Tibial nerve (tissue), 4 donors: ENCODE data around the gene RFK. TPM values are rescaled to one million over a fixed set of nuclear protein-coding genes. Genes with fewer than 3 reads are reported as not detected.
"Not testable (repeated sequence)": the region's sequence is repeated elsewhere in the genome, so short reads cannot be mapped to it uniquely, and the experiment has no call there.

Source experiments
- DNase-seq, 2 donors: peaks; one replicate each; pipeline ENCODE4 v3.0.0-alpha.2; 2019; ENCODE audit warnings: low spot score in 2 of 2
- H3K27ac ChIP-seq, 4 donors: fragments of 200-600 bp; sonication (generic) in 3 of 4; one replicate each; pipeline ENCODE4 v1.5.1; 2017 to 2019; ENCODE audit warnings: mild to moderate bottlenecking in 1 of 4
- H3K27me3 ChIP-seq, 2 donors: fragments of 200-600 bp; sonication (generic) in 1 of 2; one replicate each; pipeline versions ENCODE4 v1.5.1 to v1.6.0; 2017 to 2019
- H3K36me3 ChIP-seq, 3 donors: fragments of 200-600 bp; sonication (generic); one replicate each; pipeline ENCODE4 v1.5.1; 2018 to 2019
- H3K4me1 ChIP-seq, 4 donors: fragments of 200-600 bp; sonication (generic) in 3 of 4; one replicate each; pipeline ENCODE4 v1.5.1; 2017 to 2019
- H3K4me3 ChIP-seq, 4 donors: fragments of 200-600 bp; sonication (generic) in 3 of 4; one replicate each; pipeline ENCODE4 v1.5.1; 2017 to 2019; ENCODE audit warnings: mild to moderate bottlenecking in 1 of 4, moderate library complexity in 1 of 4
- H3K9me3 ChIP-seq, 4 donors: fragments of 200-600 bp; sonication (generic) in 3 of 4; one replicate each; pipeline ENCODE4 v1.5.1; 2017 to 2019
- EP300 ChIP-seq, 2 donors: sonication (generic); formaldehyde crosslinking; IDR thresholded peaks; one replicate each; pipeline ENCODE4 v1.6.1; 2017; ENCODE audit warnings: antibody characterized with exemption in 2 of 2, mild to moderate bottlenecking in 1 of 2
- POLR2A ChIP-seq, 2 donors: fragments of 450-650 bp; IDR thresholded peaks; one replicate each; pipeline ENCODE4 v1.6.1; 2017; ENCODE audit warnings: antibody characterized with exemption in 2 of 2, mild to moderate bottlenecking in 2 of 2, moderate library complexity in 2 of 2
- WGBS, 2 donors: methylation state at CpG; one replicate each; pipeline ENCODE4 v1.1.5; 2018; 5-methylcytosine and 5-hydroxymethylcytosine counted together
- total RNA-seq, 4 donors: library from RNA; depleted of rRNA; stranded (reverse); fragments of >200 nt; gene quantifications; one replicate each; pipeline ENCODE4 v1.1.0, GENCODE V29; 2016
- TF ChIP-seq, protein P1 (sequence below), 5 experiments: fragments of 200-600 bp in 3 of 5; fragments of 450-650 bp in 2 of 5; sonication (generic) in 3 of 5; IDR thresholded peaks; one replicate each; pipeline ENCODE4 v1.5.1; 2016 to 2019; ENCODE audit warnings: antibody characterized with exemption in 5 of 5, mild to moderate bottlenecking in 3 of 5, moderate library complexity in 2 of 5

The RFK gene
- 10 to 100 TPM in 2 of 4 donors, 1 to 10 TPM in 2; 8.8 to 11.4 (median 9.9) TPM for total RNA-seq

- Histone ChIP-seq H3K36me3 (peaks cover 0 to 6% (median 0%) of the 10 kb centered on the region in 3 donors), H3K9me3 (no peaks in the 10 kb centered on the region), H3K4me1 (peaks cover 0 to 13% (median 4%) of the 10 kb centered on the region in 4 donors), H3K27me3 (no peaks in the 10 kb centered on the region), H3K4me3 (peak within 1 kb of the TSS; percentile 66 to 92 (median 84)), H3K27ac (peak within 1 kb of the TSS; percentile 89 to 95 (median 92))
- 0 to 1% methylated on average over 26 to 60 of the region's 81 CpGs for WGBS, 2 donors
- peak; percentile 80 to 89 for DNase-seq
- TF ChIP-seq, protein P1, sequence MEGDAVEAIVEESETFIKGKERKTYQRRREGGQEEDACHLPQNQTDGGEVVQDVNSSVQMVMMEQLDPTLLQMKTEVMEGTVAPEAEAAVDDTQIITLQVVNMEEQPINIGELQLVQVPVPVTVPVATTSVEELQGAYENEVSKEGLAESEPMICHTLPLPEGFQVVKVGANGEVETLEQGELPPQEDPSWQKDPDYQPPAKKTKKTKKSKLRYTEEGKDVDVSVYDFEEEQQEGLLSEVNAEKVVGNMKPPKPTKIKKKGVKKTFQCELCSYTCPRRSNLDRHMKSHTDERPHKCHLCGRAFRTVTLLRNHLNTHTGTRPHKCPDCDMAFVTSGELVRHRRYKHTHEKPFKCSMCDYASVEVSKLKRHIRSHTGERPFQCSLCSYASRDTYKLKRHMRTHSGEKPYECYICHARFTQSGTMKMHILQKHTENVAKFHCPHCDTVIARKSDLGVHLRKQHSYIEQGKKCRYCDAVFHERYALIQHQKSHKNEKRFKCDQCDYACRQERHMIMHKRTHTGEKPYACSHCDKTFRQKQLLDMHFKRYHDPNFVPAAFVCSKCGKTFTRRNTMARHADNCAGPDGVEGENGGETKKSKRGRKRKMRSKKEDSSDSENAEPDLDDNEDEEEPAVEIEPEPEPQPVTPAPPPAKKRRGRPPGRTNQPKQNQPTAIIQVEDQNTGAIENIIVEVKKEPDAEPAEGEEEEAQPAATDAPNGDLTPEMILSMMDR (IDR thresholded peaks at IDR 0.05): peak in 4 of 5 experiments; percentile 47 to 78 (median 61)
- TF ChIP-seq EP300 (IDR thresholded peaks at IDR 0.05) (peak in 1 of 2 donors; percentile 67), POLR2A (IDR thresholded peaks at IDR 0.05) (peak; percentile 63 to 78)
Measured at GRCh38 chr9:76394195-76394959, at the start of gene RFK. RFK (minus strand) TSS chr9:76394426; CDS start chr9:76394171, 255 bp downstream.

DNA sequence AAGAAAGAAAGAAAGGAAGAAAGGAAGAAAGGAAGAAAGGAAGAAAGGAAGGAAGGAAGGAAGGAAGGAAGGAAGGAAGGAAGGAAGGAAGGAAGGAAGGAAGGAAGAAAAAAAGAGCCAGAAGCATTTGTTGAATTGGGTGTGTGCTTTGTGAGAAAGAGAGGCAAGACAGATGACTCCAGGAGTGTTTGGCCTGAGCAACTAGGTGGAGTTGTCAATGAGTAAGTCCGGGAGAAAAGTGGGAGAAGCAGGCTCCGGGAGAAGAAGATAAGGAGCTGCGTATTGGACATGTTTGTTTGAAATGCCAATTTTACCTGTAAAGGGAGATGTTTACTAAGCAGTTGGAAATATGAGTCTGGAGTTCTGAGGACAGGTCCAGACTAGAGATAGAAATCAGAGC, 49.7 kb upstream of the RFK start:
- peaks cover 0 to 8% (median 0%) of the 10 kb centered on the region in 4 donors for H3K4me1 ChIP-seq

GRCh38 chr9:76441551-76442322, 47.5 kb upstream of the RFK start:
- H3K4me1 ChIP-seq: no peaks in the 10 kb centered on the region
- no peaks in the 10 kb centered on the region for H3K27me3 ChIP-seq
- H3K9me3 ChIP-seq: no peaks in the 10 kb centered on the region
- no peak for DNase-seq
- H3K4me3 ChIP-seq: no peak overlapping the region
- no peak overlapping the region for H3K27ac ChIP-seq
- TF ChIP-seq EP300 (IDR thresholded peaks at IDR 0.05) (no peak), POLR2A (IDR thresholded peaks at IDR 0.05) (no peak)
- no peaks in the 10 kb centered on the region for H3K36me3 ChIP-seq
- WGBS, 2 donors: 87 to 90% methylated on average over 10 of the region's 10 CpGs

More for the DNA sequence above, 49.7 kb upstream of the RFK start:
- Histone ChIP-seq H3K27ac (no peak overlapping the region), H3K36me3 (no peaks in the 10 kb centered on the region), H3K9me3 (no peaks in the 10 kb centered on the region), H3K27me3 (no peaks in the 10 kb centered on the region), H3K4me3 (no peak overlapping the region)
- no peak for TF ChIP-seq EP300 (IDR thresholded peaks at IDR 0.05)
- TF ChIP-seq, protein P1 (IDR thresholded peaks at IDR 0.05): no peak
- TF ChIP-seq POLR2A (IDR thresholded peaks at IDR 0.05): no peak
- WGBS, 2 donors: 89 to 93% methylated on average over 3 of the region's 3 CpGs
- no peak for DNase-seq

- no peaks in the 10 kb centered on the region for H3K4me1 ChIP-seq
- WGBS, 2 donors: 81 to 87% methylated on average over 6 of the region's 6 CpGs
Measured at GRCh38 chr9:76438841-76439588, 44.8 kb upstream of the RFK start.

GRCh38 chr9:76437017-76437699, 42.9 kb upstream of the RFK start:
- DNase-seq, H3K4me3 ChIP-seq, H3K36me3 ChIP-seq, H3K9me3 ChIP-seq, H3K27ac ChIP-seq, H3K27me3 ChIP-seq, H3K4me1 ChIP-seq: not testable (repeated sequence)
- 79 to 89% methylated on average over 9 of the region's 9 CpGs for WGBS, 2 donors

More at GRCh38 chr9:76438841-76439588, 44.8 kb upstream of the RFK start:
- Histone ChIP-seq H3K4me3 (no peak overlapping the region), H3K27ac (no peak overlapping the region), H3K27me3 (no peaks in the 10 kb centered on the region), H3K9me3 (no peaks in the 10 kb centered on the region), H3K36me3 (no peaks in the 10 kb centered on the region)
- TF ChIP-seq POLR2A (IDR thresholded peaks at IDR 0.05) (no peak), EP300 (IDR thresholded peaks at IDR 0.05) (no peak)
- TF ChIP-seq, protein P1 (IDR thresholded peaks at IDR 0.05): no peak
- no peak for DNase-seq

DNA sequence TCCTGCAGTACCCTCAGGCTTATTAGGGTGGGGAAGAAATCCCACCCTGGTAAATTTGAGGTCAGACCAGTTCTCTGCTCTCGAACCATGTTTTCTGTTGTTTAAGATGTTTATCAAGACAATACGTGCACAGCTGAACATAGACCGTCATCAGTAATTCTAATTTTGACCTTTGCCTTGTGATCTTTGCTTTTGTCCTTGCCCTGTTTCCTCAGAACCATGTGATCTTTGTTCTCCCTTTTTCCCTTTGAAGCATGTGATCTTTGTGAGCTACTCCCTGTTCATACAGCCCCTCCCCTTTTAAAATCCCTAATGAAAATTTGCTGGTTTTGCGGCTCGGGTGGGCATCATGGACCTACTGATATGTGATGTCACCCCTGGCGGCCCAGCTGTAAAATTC, 40.7 kb upstream of the RFK start:
- H3K27ac ChIP-seq, H3K27me3 ChIP-seq, H3K9me3 ChIP-seq, H3K36me3 ChIP-seq, H3K4me1 ChIP-seq, H3K4me3 ChIP-seq, DNase-seq: not testable (repeated sequence)
- WGBS, 2 donors: 62 to 69% methylated on average over 6 of the region's 6 CpGs
